NB4 (cell line): Measurements from ENCODE around the gene GNAT2.

Source experiments
- POLR2A ChIP-seq: IDR thresholded peaks from 2 replicates; pipeline ENCODE4 v1.6.1; 2011; ENCODE audit warnings: mild to moderate bottlenecking; ENCODE audit not compliant: insufficient read length; ENCODE audit errors: extremely low read depth
- TF ChIP-seq, protein P1 (sequence below): IDR thresholded peaks from one replicate; pipeline ENCODE4 v1.5.1; 2012; ENCODE audit warnings: low read depth, low read length

DNA sequence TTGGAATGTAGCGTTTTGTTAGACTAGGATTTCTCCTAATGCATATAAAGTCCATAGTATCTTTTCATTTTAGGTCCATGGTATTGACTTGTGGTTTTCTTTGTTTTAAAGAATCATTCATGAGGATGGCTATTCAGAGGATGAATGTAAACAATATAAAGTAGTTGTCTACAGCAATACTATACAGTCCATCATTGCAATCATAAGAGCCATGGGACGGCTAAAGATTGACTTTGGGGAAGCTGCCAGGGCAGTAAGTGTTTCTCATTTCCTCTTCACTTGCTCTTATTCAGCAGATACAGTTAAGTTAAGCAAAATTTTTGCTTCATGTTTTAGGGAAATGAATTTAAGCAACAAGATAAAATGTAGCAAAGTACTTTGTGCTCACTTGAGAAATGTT, 45.6 kb downstream of the GNAT2 start:
- TF ChIP-seq, protein P1, sequence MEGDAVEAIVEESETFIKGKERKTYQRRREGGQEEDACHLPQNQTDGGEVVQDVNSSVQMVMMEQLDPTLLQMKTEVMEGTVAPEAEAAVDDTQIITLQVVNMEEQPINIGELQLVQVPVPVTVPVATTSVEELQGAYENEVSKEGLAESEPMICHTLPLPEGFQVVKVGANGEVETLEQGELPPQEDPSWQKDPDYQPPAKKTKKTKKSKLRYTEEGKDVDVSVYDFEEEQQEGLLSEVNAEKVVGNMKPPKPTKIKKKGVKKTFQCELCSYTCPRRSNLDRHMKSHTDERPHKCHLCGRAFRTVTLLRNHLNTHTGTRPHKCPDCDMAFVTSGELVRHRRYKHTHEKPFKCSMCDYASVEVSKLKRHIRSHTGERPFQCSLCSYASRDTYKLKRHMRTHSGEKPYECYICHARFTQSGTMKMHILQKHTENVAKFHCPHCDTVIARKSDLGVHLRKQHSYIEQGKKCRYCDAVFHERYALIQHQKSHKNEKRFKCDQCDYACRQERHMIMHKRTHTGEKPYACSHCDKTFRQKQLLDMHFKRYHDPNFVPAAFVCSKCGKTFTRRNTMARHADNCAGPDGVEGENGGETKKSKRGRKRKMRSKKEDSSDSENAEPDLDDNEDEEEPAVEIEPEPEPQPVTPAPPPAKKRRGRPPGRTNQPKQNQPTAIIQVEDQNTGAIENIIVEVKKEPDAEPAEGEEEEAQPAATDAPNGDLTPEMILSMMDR = no peak
- TF ChIP-seq POLR2A = no peak
